Measurements from ENCODE around the gene MX1.
"Not testable (repeated sequence)": the region's sequence is repeated elsewhere in the genome, so short reads cannot be mapped to it uniquely, and the experiment has no call there.

The MX1 gene

GRCh38 chr21:41411449-41412089 lies 14.5 kb upstream of the MX1 start:
- no peak for DNase-seq (ENCODE audit: low read depth in 1 of 2, low spot score in 1 of 2)
- H3K27me3 ChIP-seq (ENCODE audit: insufficient read depth, poor library complexity, severe bottlenecking): no peaks in the 10 kb centered on the region
- no peak overlapping the region for H3K27ac ChIP-seq (replicated peaks)
- TF ChIP-seq REST (IDR thresholded peaks at IDR 0.05; ENCODE audit: insufficient replicate concordance, low read depth) (no peak), CTCF (IDR thresholded peaks at IDR 0.05; ENCODE audit: insufficient read depth, low read length) (no peak), SPI1 (IDR thresholded peaks at IDR 0.05; ENCODE audit: borderline replicate concordance, low read depth) (no peak), GABPA (IDR thresholded peaks at IDR 0.05; ENCODE audit: low read depth) (no peak), POLR2AphosphoS5 (IDR thresholded peaks at IDR 0.05; ENCODE audit: low read depth) (no peak)
- H3K4me3 ChIP-seq (replicated peaks; ENCODE audit: insufficient read depth, low read length): no peak overlapping the region

- not testable (repeated sequence) for DNase-seq (ENCODE audit: low read depth in 1 of 2, low spot score in 1 of 2); H3K27me3 ChIP-seq (ENCODE audit: insufficient read depth, poor library complexity, severe bottlenecking); H3K27ac ChIP-seq (replicated peaks)
Measured at GRCh38 chr21:41417505-41417904, 8.5 kb upstream of the MX1 start.

GRCh38 chr21:41418393-41418792 lies 7.6 kb upstream of the MX1 start:
- no peak for DNase-seq (ENCODE audit: low read depth in 1 of 2, low spot score in 1 of 2)
- H3K27ac ChIP-seq (replicated peaks): no peak overlapping the region
- no peaks in the 10 kb centered on the region for H3K27me3 ChIP-seq (ENCODE audit: insufficient read depth, poor library complexity, severe bottlenecking)
- no peak for TF ChIP-seq REST (IDR thresholded peaks at IDR 0.05; ENCODE audit: insufficient replicate concordance, low read depth)
- no peak for TF ChIP-seq GABPA (IDR thresholded peaks at IDR 0.05; ENCODE audit: low read depth)
- no peak for TF ChIP-seq POLR2AphosphoS5 (IDR thresholded peaks at IDR 0.05; ENCODE audit: low read depth)
- no peak for TF ChIP-seq SPI1 (IDR thresholded peaks at IDR 0.05; ENCODE audit: borderline replicate concordance, low read depth)
- TF ChIP-seq CTCF (IDR thresholded peaks at IDR 0.05; ENCODE audit: insufficient read depth, low read length): no peak
- no peak overlapping the region for H3K4me3 ChIP-seq (replicated peaks; ENCODE audit: insufficient read depth, low read length)

More at GRCh38 chr21:41417505-41417904, 8.5 kb upstream of the MX1 start:
- H3K4me3 ChIP-seq (replicated peaks; ENCODE audit: insufficient read depth, low read length): not testable (repeated sequence)

GRCh38 chr21:41418956-41419680 lies 6.9 kb upstream of the MX1 start:
- no peak for DNase-seq (ENCODE audit: low read depth in 1 of 2, low spot score in 1 of 2)
- Histone ChIP-seq H3K27me3 (ENCODE audit: insufficient read depth, poor library complexity, severe bottlenecking) (no peaks in the 10 kb centered on the region), H3K4me3 (replicated peaks; ENCODE audit: insufficient read depth, low read length) (no peak overlapping the region), H3K27ac (replicated peaks) (no peak overlapping the region)
- no peak for TF ChIP-seq SPI1 (IDR thresholded peaks at IDR 0.05; ENCODE audit: borderline replicate concordance, low read depth)
- TF ChIP-seq POLR2AphosphoS5 (IDR thresholded peaks at IDR 0.05; ENCODE audit: low read depth): no peak
- no peak for TF ChIP-seq GABPA (IDR thresholded peaks at IDR 0.05; ENCODE audit: low read depth)
- no peak for TF ChIP-seq REST (IDR thresholded peaks at IDR 0.05; ENCODE audit: insufficient replicate concordance, low read depth)
- no peak for TF ChIP-seq CTCF (IDR thresholded peaks at IDR 0.05; ENCODE audit: insufficient read depth, low read length)
